GM12874 (cell line): ENCODE measurements around the gene SLC7A8.

Experiments
- CTCF ChIP-seq: IDR thresholded peaks from 2 replicates; pipeline ENCODE4 v1.5.1; 2011; ENCODE audit warnings: low read depth, mild to moderate bottlenecking, control low read depth, low read length, moderate library complexity; ENCODE audit not compliant: insufficient read depth

SLC7A8 gene

GRCh38 chr14:23093104-23093503, 90.4 kb downstream of the SLC7A8 start:
- TF ChIP-seq CTCF: no peak

GRCh38 chr14:23091294-23092225, 91.9 kb downstream of the SLC7A8 start:
- TF ChIP-seq CTCF: no peak

GRCh38 chr14:23090254-23090636, 93.2 kb downstream of the SLC7A8 start:
- no peak for TF ChIP-seq CTCF

- TF ChIP-seq CTCF: no peak
Measured at GRCh38 chr14:23089498-23090253, 93.8 kb downstream of the SLC7A8 start.

- TF ChIP-seq CTCF: no peak
Measured at GRCh38 chr14:23086565-23086964, 96.9 kb downstream of the SLC7A8 start.

- no peak for TF ChIP-seq CTCF
Measured at GRCh38 chr14:23085458-23085857, 98.0 kb downstream of the SLC7A8 start.

GRCh38 chr14:23080474-23080873, 103.0 kb downstream of the SLC7A8 start:
- TF ChIP-seq CTCF: no peak
